Measurements from ENCODE around the gene MROH2A. TPM values are rescaled to one million over a fixed set of nuclear protein-coding genes. Genes with fewer than 3 reads are reported as not detected.

Gene MROH2A
- total RNA-seq, 1 donor from 2014 or later: not detected

- ATAC-seq: no peak
- no peak for DNase-seq
- intact Hi-C loops (cut with DNase I): no loop called here
- Histone ChIP-seq H3K27me3 (no peaks in the 10 kb centered on the region), H3K4me1 (no peaks in the 10 kb centered on the region), H3K9me3 (no peaks in the 10 kb centered on the region), H3K36me3 (no peaks in the 10 kb centered on the region), H3K27ac (no peak overlapping the region), H3K4me3 (no peak overlapping the region)
- TF ChIP-seq, protein P1, sequence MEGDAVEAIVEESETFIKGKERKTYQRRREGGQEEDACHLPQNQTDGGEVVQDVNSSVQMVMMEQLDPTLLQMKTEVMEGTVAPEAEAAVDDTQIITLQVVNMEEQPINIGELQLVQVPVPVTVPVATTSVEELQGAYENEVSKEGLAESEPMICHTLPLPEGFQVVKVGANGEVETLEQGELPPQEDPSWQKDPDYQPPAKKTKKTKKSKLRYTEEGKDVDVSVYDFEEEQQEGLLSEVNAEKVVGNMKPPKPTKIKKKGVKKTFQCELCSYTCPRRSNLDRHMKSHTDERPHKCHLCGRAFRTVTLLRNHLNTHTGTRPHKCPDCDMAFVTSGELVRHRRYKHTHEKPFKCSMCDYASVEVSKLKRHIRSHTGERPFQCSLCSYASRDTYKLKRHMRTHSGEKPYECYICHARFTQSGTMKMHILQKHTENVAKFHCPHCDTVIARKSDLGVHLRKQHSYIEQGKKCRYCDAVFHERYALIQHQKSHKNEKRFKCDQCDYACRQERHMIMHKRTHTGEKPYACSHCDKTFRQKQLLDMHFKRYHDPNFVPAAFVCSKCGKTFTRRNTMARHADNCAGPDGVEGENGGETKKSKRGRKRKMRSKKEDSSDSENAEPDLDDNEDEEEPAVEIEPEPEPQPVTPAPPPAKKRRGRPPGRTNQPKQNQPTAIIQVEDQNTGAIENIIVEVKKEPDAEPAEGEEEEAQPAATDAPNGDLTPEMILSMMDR (IDR thresholded peaks at IDR 0.05): no peak
These were observed 16.9 kb upstream of the MROH2A start for GRCh38 chr2:233761040-233761769.

DNA sequence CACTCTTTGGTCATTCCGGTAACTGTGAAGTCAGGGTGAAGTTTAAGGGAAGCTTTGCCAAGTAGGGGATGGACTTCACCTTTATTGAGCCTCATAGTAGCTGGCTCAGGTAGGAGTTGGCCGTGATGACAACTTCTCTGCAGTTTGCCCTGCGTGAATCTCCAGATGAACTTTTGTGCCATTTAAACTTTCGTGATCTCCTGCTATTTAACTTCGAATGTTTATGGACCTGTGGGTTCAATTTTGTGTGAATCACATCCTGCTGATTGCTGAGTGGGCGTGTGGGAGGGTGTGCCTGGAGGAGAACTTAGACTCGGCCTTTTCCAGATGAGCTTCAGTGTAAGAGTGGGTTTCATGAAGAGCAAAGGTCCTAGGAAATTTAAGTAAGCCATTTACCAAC is 13.9 kb upstream of the MROH2A start:
- TF ChIP-seq, protein P1 (IDR thresholded peaks at IDR 0.05): no peak
- Histone ChIP-seq H3K9me3 (no peaks in the 10 kb centered on the region), H3K27me3 (no peaks in the 10 kb centered on the region), H3K36me3 (no peaks in the 10 kb centered on the region), H3K4me3 (no peak overlapping the region), H3K4me1 (no peaks in the 10 kb centered on the region), H3K27ac (no peak overlapping the region)
- intact Hi-C loops (cut with DNase I): no loop called here
- ATAC-seq (no peak), DNase-seq (no peak)

DNA sequence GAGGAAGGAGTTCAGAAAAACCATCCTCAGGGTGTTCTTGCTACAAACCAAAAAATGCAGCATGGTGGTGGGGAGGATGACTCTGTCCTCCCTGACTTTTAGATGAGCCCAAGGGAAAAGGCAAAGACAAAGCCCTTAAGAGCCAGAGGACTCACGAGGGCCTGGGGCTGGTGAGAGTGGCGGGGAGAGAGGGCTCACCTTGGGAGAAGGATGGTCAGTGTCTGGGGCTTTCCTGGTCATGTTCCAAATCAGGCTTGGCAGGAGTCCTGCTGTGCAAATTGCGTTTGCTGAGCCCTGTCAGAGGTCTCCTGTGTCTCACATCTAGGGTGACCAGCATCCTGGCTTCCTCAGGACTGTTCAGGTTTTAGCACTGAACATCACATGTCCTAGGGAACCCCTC is 13.4 kb upstream of the MROH2A start:
- TF ChIP-seq, protein P1 (IDR thresholded peaks at IDR 0.05): no peak
- ATAC-seq: no peak
- intact Hi-C loops (cut with DNase I): no loop called here

DNA sequence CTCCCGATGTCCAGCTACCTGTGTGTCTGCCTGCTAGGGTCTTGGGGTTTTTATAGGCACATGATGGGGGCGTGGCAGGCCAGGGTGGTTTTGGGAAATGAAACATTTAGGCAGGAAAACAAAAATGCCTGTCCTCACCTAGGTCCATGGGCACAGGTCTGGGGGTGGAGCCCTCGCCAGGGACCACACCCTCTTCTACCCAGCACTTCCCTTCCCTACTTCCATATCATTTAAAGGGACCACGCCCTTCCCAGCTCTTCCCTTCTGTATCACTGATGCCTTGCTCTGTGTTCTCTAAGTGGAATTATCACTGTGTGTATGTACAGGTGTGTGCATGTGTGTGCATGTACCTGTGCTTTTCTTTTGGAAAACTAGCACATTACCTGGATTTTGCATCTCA is 11.7 kb upstream of the MROH2A start:
- H3K9me3 ChIP-seq: no peaks in the 10 kb centered on the region
- H3K27ac ChIP-seq: no peak overlapping the region
- ATAC-seq (no peak), DNase-seq (no peak)
- no peaks in the 10 kb centered on the region for H3K36me3 ChIP-seq
- TF ChIP-seq, protein P1 (IDR thresholded peaks at IDR 0.05): no peak
- no peak overlapping the region for H3K4me3 ChIP-seq
- intact Hi-C loops (cut with DNase I): no loop called here
- H3K27me3 ChIP-seq: no peaks in the 10 kb centered on the region
- H3K4me1 ChIP-seq: no peaks in the 10 kb centered on the region

More for the DNA sequence above, 13.4 kb upstream of the MROH2A start:
- no peaks in the 10 kb centered on the region for H3K27me3 ChIP-seq
- H3K4me1 ChIP-seq: no peaks in the 10 kb centered on the region
- H3K36me3 ChIP-seq: no peaks in the 10 kb centered on the region
- no peaks in the 10 kb centered on the region for H3K9me3 ChIP-seq
- no peak for DNase-seq
- H3K4me3 ChIP-seq: no peak overlapping the region
- no peak overlapping the region for H3K27ac ChIP-seq

DNA sequence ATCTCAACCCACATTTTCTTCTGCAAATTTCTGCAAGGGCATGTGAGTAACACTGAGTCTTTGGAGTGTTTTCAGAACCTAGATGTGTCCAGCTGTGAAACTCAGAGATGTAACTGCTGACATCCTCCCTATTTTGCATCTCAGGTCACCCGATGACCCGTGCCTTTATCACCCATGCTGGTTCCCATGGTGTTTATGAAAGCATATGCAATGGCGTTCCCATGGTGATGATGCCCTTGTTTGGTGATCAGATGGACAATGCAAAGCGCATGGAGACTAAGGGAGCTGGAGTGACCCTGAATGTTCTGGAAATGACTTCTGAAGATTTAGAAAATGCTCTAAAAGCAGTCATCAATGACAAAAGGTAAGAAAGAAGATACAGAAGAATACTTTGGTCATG is 10.1 kb upstream of the MROH2A start:
- no peak for ATAC-seq
- intact Hi-C loops (cut with DNase I): no loop called here
- H3K27ac ChIP-seq: no peak overlapping the region
- no peaks in the 10 kb centered on the region for H3K9me3 ChIP-seq
- no peak for DNase-seq
- no peaks in the 10 kb centered on the region for H3K36me3 ChIP-seq
- TF ChIP-seq, protein P1 (IDR thresholded peaks at IDR 0.05): no peak
- H3K4me3 ChIP-seq: no peak overlapping the region
- no peaks in the 10 kb centered on the region for H3K4me1 ChIP-seq
- H3K27me3 ChIP-seq: no peaks in the 10 kb centered on the region

DNA sequence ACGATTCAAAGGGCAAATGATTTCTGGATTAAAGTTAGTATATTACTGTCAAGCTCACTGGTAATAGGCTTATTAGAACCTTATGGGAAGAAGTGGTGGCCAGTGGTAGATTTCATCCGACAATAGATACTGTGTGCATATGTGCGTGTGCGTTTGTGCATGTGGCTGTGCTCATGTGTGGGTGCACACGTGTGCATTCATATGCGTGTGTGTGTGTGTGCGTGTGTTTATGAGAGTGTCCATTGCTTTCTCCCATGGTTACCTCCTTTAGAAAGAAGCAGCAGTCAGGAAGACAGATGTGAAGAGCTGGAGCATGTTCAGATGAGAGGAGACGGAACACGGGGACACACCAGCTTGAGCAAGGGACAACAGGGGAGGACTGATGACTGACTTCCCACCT is 8.9 kb upstream of the MROH2A start:
- Histone ChIP-seq H3K36me3 (no peaks in the 10 kb centered on the region), H3K9me3 (no peaks in the 10 kb centered on the region), H3K4me3 (no peak overlapping the region), H3K27ac (no peak overlapping the region), H3K4me1 (no peaks in the 10 kb centered on the region), H3K27me3 (no peaks in the 10 kb centered on the region)
- no peak for DNase-seq
- ATAC-seq: no peak
- TF ChIP-seq, protein P1 (IDR thresholded peaks at IDR 0.05): no peak
- intact Hi-C loops (cut with DNase I): no loop called here

Data from upper lobe of right lung (tissue), 1 donor.